AG09309 (cell line): Measurements from ENCODE around the gene ACKR2.

Source experiments
- DNase-seq: peaks from one replicate; pipeline ENCODE4 v3.0.0-alpha.2; 2010; ENCODE audit warnings: low read depth
- H3K4me3 ChIP-seq: 2 replicates; pipeline ENCODE4 v1.5.1; 2011; ENCODE audit warnings: mild to moderate bottlenecking, low read depth, low read length, moderate library complexity; ENCODE audit not compliant: control insufficient read depth
- CTCF ChIP-seq: IDR thresholded peaks from 2 replicates; pipeline ENCODE4 v1.5.1; 2011; ENCODE audit warnings: mild to moderate bottlenecking, low read depth, low read length, inconsistent platforms; ENCODE audit not compliant: insufficient read depth, control insufficient read depth; ENCODE audit errors: missing control alignments

The ACKR2 gene

GRCh38 chr3:42771271-42771670 lies 38.0 kb upstream of the ACKR2 start:
- H3K4me3 ChIP-seq = no peak overlapping the region
- no peak for TF ChIP-seq CTCF
- no peak for DNase-seq

GRCh38 chr3:42772670-42773408 lies 36.4 kb upstream of the ACKR2 start, which contains the start of gene CCDC13:
CCDC13 (minus strand) TSS chr3:42773253; CDS start chr3:42758345, 14,908 bp downstream.
- H3K4me3 ChIP-seq = peak within 1 kb of the TSS; percentile 57

DNA sequence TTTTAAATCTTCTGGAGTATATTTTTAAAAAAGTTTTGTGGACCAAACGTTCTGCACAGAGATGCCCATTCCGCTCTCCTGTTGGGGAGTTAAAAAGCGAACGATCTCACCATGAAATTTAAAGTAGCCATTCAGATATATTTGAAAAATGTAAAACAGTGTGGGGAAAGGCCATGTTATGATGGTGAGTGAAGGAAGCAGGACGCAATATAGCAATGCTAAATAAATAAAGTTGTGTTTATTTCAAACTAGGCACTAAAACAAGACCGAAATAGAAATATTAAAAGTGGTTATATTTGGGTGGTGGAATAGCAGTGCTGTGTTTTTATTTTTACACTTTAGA lies 35.9 kb upstream of the ACKR2 start:
- H3K4me3 ChIP-seq = peak overlapping the region; percentile 57
- TF ChIP-seq CTCF = no peak
- DNase-seq = no peak

More at GRCh38 chr3:42772670-42773408, 36.4 kb upstream of the ACKR2 start, which contains the start of gene CCDC13:
- no peak for TF ChIP-seq CTCF
- no peak for DNase-seq

DNA sequence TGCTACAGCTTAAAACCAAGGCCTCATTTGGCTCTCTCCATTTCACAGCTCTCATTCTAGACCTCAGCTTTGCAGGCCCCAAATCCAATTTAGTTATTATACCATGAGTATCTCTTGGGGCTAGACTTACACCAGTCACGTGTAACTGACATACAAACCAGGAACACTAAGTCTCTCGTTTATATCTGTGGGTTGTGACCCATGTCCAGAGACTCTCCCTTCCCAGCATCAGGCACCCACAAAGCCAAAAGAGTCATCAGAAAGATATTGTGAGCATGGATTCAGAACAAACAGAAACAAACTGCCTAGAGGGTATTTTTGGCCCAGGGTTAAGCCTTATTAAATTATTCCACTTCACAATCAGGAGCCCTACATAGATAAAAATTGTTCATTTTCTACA lies 30.6 kb upstream of the ACKR2 start:
- no peak overlapping the region for H3K4me3 ChIP-seq
- TF ChIP-seq CTCF = no peak
- no peak for DNase-seq

DNA sequence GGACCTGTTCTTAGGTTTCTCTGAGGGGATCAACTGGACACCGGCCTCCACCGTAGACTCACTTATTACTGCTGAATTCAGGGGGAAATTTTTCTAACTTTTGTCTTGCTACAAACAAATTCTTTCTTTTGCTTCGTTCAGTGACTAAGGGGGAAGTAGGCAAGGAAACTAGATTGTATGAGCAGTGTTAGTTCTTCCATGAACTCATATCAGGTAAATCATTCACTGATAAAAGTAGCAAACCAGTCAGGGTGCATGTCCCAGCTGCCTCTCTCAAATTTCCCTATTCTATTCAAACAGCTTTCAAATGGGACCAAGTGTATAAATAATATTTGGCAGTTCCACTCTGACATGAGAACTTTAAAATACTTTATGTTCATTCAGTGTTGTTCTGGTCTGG lies 28.8 kb upstream of the ACKR2 start:
- DNase-seq = no peak
- TF ChIP-seq CTCF = no peak
- no peak overlapping the region for H3K4me3 ChIP-seq

DNA sequence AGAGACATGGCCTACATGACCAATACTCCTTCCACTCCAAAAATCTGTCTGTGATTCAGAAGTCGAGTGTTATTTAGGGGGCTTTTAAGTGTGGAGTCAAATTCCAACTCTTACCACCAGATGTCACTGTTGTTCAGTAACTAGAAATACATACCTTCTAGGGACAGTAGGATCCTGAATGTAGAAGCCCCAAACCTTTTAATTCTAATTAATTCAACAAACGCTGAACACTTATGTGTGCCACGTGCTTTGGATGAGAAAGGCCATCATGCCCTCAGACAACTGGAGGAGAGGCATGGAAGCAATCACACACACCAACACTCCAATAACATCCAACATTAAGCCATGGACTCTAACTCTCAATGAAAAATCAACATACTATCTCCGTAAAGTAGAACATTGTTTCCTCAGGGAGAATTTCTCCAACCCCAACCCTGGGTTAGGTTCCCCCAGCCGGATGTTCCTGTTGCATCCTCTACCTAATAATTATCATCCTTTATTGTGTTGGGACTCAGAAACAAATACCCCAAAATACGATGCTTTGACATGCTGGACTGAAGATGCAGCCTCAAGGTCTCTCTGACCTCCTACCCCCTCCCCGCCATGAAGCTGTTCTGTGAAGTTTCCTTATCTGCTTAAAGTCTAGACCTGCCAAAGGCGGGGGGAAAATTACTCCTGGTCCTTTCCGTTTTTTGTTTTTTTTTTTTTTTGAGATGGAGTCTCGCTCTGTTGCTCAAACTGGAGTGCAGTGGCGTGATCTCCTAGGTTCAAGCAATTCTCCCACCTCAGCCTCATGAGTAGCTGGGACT lies 28.1 kb upstream of the ACKR2 start:
- peak; percentile 35 for DNase-seq
- no peak overlapping the region for H3K4me3 ChIP-seq
- peak; percentile 54 for TF ChIP-seq CTCF
